ENCODE results near the gene TUBG1. TPM values are rescaled to one million over a fixed set of nuclear protein-coding genes. Genes with fewer than 3 reads are reported as not detected.
A peak's percentile ranks its signal among the peaks of the same experiment; 100 is the strongest.
"Not testable (repeated sequence)": the region's sequence is repeated elsewhere in the genome, so short reads cannot be mapped to it uniquely, and the experiment has no call there.

TUBG1 gene
- total RNA-seq, 2 donors from 2014 or later = 24.3 to 39.7 TPM

DNA sequence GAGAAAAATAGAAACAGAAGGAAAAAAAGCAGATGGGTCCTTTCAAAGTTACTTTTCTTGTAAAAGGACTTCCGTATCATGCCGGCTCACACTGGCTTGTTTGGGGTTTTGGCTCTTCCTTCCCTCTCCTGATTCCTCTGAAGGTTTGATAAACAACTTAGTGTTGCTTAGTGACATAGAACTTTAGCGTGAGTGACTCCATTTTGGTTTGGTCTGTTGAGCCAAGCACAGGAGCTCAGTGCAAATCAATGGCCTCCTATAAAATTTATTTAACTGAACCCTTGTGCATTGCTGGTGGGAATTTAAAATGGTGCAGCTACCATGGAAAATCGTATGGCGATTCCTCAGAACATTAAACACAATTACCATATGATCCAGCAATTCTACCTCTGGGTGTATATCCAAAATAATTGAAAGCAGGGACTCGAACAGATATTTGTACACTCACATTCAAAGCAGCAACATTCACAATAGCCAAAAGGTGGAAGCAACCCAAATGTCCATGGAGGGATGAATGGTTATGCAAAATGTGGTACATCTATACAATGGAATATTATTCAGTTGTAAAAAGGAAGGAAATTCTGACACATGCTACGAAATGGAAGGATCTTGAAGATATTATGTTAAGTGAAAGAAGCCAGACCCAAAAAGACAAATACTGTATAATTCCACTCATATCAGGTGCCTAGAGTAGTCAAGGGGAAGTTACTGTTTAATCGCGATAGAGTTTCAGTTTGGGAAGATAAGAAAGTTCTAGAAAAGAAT is 48.5 kb downstream of the TUBG1 start:
- intact Hi-C loops (cut with DNase I, micrococcal nuclease) = no loop called here

GRCh38 chr17:42659079-42659931 is 49.8 kb downstream of the TUBG1 start, which contains the start of gene TUBG2:
Gene TUBG2, plus strand, starts transcription at chr17:42659284. Its CDS starts 220 bp downstream, at chr17:42659504.
- ATAC-seq (peak; percentile 81), DNase-seq (peak; percentile 83)
- intact Hi-C loops (cut with DNase I, micrococcal nuclease) = no loop called here

More for the DNA sequence above, 48.5 kb downstream of the TUBG1 start:
- DNase-seq = no peak
- no peak for ATAC-seq

DNA sequence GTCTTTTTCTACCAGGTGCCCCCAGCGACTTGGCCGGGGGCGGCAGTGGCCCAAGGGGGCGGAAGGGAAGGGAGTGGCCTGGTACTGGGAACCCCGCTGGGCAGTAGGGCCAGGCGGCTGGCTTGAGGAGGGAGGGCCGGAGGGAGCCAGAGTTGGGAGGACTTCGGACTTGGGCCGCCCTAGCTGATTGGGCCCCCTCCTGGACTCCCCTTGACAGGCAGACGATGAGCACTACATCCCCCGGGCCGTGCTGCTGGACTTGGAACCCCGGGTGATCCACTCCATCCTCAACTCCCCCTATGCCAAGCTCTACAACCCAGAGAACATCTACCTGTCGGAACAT is 50.4 kb downstream of the TUBG1 start:
- DNase-seq; intact Hi-C loops (cut with DNase I, micrococcal nuclease): not testable (repeated sequence)
- ATAC-seq = peak; percentile 40

- peak; percentile 79 for ATAC-seq
- intact Hi-C loops (cut with DNase I, micrococcal nuclease) = no loop called here
- peak in 1 of 2 donors; percentile 65 for DNase-seq
Measured at GRCh38 chr17:42660692-42661345, 51.3 kb downstream of the TUBG1 start.

Other genes starting within 250 kb of the TUBG1 start
- gene STAT3, start 221.2 kb upstream of the TUBG1 start, total RNA-seq = 100 to 1,000 TPM; 150 to 212 TPM
- 10 to 100 TPM; 21.9 to 62.0 TPM for gene CAVIN1, start 186.4 kb upstream of the TUBG1 start, total RNA-seq
- 10 to 100 TPM; 92.6 to 96.2 TPM for gene ATP6V0A1, start 150.8 kb upstream of the TUBG1 start, total RNA-seq
- gene NAGLU, start 73.4 kb upstream of the TUBG1 start, total RNA-seq = 10 to 100 TPM; 36.5 to 45.9 TPM
- gene HSD17B1, start 56.8 kb upstream of the TUBG1 start, total RNA-seq = under 1 TPM; 0.85 to 0.98 TPM
- 100 to 1,000 TPM in 1 of 2 donors, 10 to 100 TPM in 1; 92.6 to 122 TPM for gene COASY, start 47.5 kb upstream of the TUBG1 start, total RNA-seq
- gene MLX, start 42.6 kb upstream of the TUBG1 start, total RNA-seq = 10 to 100 TPM; 95.1 to 98.8 TPM
- gene PSMC3IP, start 32.0 kb upstream of the TUBG1 start, total RNA-seq = 1 to 10 TPM; 1.6 to 2.2 TPM
- 10 to 100 TPM; 49.0 to 71.6 TPM for gene RETREG3, start 309 bp upstream of the TUBG1 start, total RNA-seq
- gene TUBG2, start 49.6 kb downstream of the TUBG1 start, total RNA-seq = 1 to 10 TPM; 4.4 to 7.7 TPM
- 10 to 100 TPM; 15.0 to 16.6 TPM for gene PLEKHH3, start 67.3 kb downstream of the TUBG1 start, total RNA-seq
- 1 to 10 TPM in 1 of 2 donors, under 1 TPM in 1; 0.58 to 2.4 TPM for gene CCR10, start 72.2 kb downstream of the TUBG1 start, total RNA-seq
- 1 to 10 TPM; 1.2 to 4.6 TPM for gene CNTNAP1, start 72.8 kb downstream of the TUBG1 start, total RNA-seq
- 10 to 100 TPM; 24.9 to 28.0 TPM for gene EZH1, start 135.4 kb downstream of the TUBG1 start, total RNA-seq
- gene RAMP2, start 151.5 kb downstream of the TUBG1 start, total RNA-seq = 1 to 10 TPM; 5.0 to 7.7 TPM
- gene VPS25, start 163.8 kb downstream of the TUBG1 start, total RNA-seq = 10 to 100 TPM; 81.5 to 83.6 TPM
- gene WNK4, start 170.9 kb downstream of the TUBG1 start, total RNA-seq = 10 to 100 TPM; 32.7 to 41.2 TPM
- gene COA3, start 189.0 kb downstream of the TUBG1 start, total RNA-seq = 100 to 1,000 TPM; 142 to 167 TPM
- 1 to 10 TPM; 1.2 to 2.4 TPM for gene CNTD1, start 189.2 kb downstream of the TUBG1 start, total RNA-seq
- gene BECN1, start 214.6 kb downstream of the TUBG1 start, total RNA-seq = 100 to 1,000 TPM; 128 to 150 TPM
- gene PSME3, start 223.7 kb downstream of the TUBG1 start, total RNA-seq = 100 to 1,000 TPM in 1 of 2 donors, 10 to 100 TPM in 1; 89.7 to 104 TPM
- under 1 TPM; 0.47 to 0.85 TPM for gene AOC2, start 234.9 kb downstream of the TUBG1 start, total RNA-seq
- 10 to 100 TPM in 1 of 2 donors, 1 to 10 TPM in 1; 5.6 to 27.1 TPM for gene AOC3, start 241.5 kb downstream of the TUBG1 start, total RNA-seq